ENCODE data around the gene ALDH5A1. TPM values are rescaled to one million over a fixed set of nuclear protein-coding genes. Genes with fewer than 3 reads are reported as not detected.
A peak's percentile ranks its signal among the peaks of the same experiment; 100 is the strongest.

Gene ALDH5A1
- total RNA-seq, 1 experiment from 2014 or later: 11.3 TPM

GRCh38 chr6:24547243-24547642, 52.5 kb downstream of the ALDH5A1 start:
- in situ Hi-C loops (cut with HindIII; ENCODE audit: low pct_unique_long_range_greater_than_20kb, low sequenced_read_pairs): no loop called here
- no peak for DNase-seq (ENCODE audit: low read depth)

- in situ Hi-C loops (cut with HindIII; ENCODE audit: low pct_unique_long_range_greater_than_20kb, low sequenced_read_pairs): no loop called here
- no peak for DNase-seq (ENCODE audit: low read depth)
These were observed 54.4 kb downstream of the ALDH5A1 start for GRCh38 chr6:24549158-24549557.

- in situ Hi-C loops (cut with HindIII; ENCODE audit: low pct_unique_long_range_greater_than_20kb, low sequenced_read_pairs): no loop called here
- no peak for DNase-seq (ENCODE audit: low read depth)
These were observed 55.0 kb downstream of the ALDH5A1 start for GRCh38 chr6:24549674-24550353.

DNA sequence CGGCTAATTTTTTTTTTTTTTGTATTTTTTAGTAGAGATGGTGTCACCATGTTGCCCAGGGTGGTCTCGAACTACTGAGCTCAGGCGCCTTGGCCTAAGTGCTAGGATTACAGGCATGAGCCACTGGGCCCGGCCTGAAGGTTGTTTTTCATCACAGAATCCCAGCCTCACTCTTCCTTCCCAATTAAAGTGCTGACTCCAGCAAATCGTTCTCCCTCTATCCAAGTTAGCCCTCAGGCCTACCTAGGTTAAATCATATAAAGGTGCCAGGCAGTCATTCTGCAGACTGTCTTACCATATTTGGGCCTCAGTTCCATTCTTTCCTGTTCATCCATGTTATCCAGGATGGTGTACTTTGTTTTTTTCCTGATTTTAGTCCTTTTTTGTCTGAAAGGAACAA, 56.4 kb downstream of the ALDH5A1 start:
- in situ Hi-C loops (cut with HindIII; ENCODE audit: low pct_unique_long_range_greater_than_20kb, low sequenced_read_pairs): no loop called here
- no peak for DNase-seq (ENCODE audit: low read depth)

DNA sequence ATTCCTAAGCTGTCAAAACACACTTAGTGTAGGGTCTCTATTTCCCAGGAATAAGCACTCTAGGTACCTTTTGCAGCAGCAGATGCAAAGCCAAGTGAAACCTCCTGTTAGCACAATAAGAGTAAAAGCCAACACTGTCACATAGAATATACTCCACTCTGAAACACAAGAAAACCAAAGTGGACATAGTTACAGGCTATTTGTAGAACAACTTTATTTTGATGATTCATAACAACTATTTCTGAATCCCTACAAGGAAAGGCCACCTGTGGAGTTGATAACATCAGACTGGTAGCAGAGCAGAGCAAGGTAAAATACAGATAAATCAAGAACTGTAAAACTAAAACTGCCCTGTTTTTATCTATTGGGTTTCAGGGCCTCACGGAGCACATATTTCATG, 59.7 kb downstream of the ALDH5A1 start:
- in situ Hi-C loops (cut with HindIII; ENCODE audit: low pct_unique_long_range_greater_than_20kb, low sequenced_read_pairs): no loop called here
- no peak for DNase-seq (ENCODE audit: low read depth)

GRCh38 chr6:24558516-24558915, 63.7 kb downstream of the ALDH5A1 start:
- in situ Hi-C loops (cut with HindIII; ENCODE audit: low pct_unique_long_range_greater_than_20kb, low sequenced_read_pairs): no loop called here
- no peak for DNase-seq (ENCODE audit: low read depth)

- no peak for DNase-seq (ENCODE audit: low read depth)
- in situ Hi-C loops (cut with HindIII; ENCODE audit: low pct_unique_long_range_greater_than_20kb, low sequenced_read_pairs): no loop called here
These were observed 69.3 kb downstream of the ALDH5A1 start for GRCh38 chr6:24564081-24564480.

DNA sequence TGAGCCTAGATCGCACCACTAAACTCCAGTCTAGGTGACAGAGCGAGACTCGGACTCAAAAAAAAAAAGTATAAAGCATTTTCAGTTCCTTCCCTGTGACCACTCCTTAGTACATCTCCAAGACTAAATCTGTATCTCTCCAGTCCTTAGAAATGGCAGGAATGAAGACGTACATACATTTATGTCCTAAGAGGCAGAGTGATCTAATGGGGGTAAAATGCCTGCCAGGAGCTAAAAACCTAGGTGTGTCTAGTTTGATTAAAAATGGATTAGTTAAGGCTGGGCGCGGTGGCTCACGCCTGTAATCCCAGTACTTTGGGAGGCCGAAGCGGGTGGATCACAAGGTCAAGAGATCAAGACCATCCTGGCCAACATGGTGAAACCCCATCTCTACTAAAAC, 70.4 kb downstream of the ALDH5A1 start:
- no peak for DNase-seq (ENCODE audit: low read depth)
- in situ Hi-C loops (cut with HindIII; ENCODE audit: low pct_unique_long_range_greater_than_20kb, low sequenced_read_pairs): no loop called here

DNA sequence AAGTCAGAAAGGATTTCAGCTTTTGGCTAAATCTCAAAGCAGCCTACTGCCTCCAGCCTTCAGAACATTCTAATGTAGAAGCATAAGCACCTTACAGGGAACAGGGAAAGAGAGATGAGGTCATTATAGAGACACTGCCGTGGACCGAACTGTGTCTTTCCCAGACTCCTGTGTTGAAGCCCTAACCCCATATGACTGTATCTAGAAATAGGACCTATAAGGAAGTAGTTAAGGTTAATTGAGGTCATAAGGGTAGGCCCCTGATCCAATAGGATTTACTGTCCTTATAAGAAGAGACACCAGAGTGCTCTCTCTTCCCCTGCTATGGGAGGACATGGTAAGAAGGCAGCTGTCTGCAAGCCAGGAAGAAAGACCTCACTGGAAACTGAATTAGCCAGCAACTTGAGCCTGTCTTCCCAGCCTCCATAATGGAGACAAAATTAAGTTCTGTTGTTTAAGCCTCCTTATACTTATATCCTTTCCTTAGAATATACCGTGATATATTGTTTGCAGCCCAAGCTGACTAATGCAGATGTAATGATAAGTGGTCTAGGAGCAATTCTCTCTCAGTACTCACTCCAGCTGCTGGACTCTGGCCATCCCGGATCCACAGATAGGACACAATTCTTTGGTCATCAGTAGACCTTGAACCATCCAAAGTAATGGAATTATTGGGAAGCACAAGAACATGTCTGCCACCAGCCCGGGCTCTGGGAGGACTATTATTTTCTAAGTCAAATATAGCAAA, 71.4 kb downstream of the ALDH5A1 start:
- in situ Hi-C loops (cut with HindIII; ENCODE audit: low pct_unique_long_range_greater_than_20kb, low sequenced_read_pairs): no loop called here
- no peak for DNase-seq (ENCODE audit: low read depth)

DNA sequence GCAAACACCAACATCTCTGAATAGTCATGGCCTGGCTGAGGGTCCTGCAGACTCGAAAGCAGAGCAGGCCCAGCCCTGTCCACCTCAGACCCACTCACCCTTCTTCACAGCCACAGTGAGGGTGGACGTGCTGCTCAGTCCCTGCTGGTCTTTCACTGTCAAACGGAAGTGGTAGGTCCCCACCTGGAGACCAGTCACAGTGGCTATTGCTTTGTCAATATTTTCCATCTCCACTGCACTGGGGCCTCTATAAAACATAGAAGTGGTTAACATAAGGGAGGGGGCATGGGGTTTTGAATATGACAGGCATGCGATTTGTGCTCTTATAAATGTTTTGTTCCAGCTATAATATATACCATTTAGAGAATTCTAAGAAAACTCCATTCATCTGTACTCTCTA, 73.9 kb downstream of the ALDH5A1 start:
- no peak for DNase-seq (ENCODE audit: low read depth)
- in situ Hi-C loops (cut with HindIII; ENCODE audit: low pct_unique_long_range_greater_than_20kb, low sequenced_read_pairs): no loop called here

DNA sequence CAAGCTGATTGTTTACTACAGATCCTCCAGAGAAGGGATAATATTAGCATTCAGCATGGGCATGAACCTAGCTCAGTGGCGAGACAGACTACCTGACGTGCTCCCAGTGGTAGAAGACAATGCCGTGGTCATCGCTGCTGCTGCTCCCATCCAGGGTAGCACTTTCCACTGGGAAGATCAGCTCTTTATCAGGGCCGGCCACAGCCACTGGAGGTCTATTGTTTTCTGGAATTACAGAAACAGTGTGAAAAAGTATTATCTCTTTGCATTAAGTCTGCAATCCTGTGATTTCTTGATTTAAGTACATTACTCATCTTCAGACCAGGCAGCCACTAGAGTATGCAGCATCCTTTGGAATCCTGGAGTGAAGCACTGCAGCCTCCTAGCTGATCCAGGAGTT, 75.0 kb downstream of the ALDH5A1 start:
- in situ Hi-C loops (cut with HindIII; ENCODE audit: low pct_unique_long_range_greater_than_20kb, low sequenced_read_pairs): no loop called here

GRCh38 chr6:24571361-24571760, 76.6 kb downstream of the ALDH5A1 start:
- in situ Hi-C loops (cut with HindIII; ENCODE audit: low pct_unique_long_range_greater_than_20kb, low sequenced_read_pairs): no loop called here
- DNase-seq (ENCODE audit: low read depth): no peak

More for the DNA sequence above, 75.0 kb downstream of the ALDH5A1 start:
- DNase-seq (ENCODE audit: low read depth): no peak

DNA sequence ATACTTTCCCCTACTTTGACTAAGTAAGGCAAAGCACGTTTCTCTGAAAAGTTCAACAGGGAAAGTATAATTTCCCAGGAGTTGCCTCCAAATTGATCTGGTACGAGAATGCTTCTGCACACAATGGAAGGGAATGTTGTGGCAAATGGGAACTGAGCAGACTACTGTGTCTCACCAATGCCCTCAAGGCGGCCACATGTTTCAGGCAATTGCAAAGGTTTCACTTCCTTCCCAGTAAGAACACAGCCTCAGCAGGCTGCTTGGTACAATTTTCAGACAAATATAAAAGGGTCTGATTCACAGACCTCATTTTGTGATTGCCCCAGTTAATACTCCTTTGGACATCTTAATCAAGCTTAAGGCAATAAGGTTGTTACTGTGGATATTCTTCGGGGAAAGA, 80.0 kb downstream of the ALDH5A1 start:
- in situ Hi-C loops (cut with HindIII; ENCODE audit: low pct_unique_long_range_greater_than_20kb, low sequenced_read_pairs): no loop called here

GRCh38 chr6:24576447-24576846, 81.7 kb downstream of the ALDH5A1 start:
- in situ Hi-C loops (cut with HindIII; ENCODE audit: low pct_unique_long_range_greater_than_20kb, low sequenced_read_pairs): no loop called here
- no peak for DNase-seq (ENCODE audit: low read depth)

More for the DNA sequence above, 80.0 kb downstream of the ALDH5A1 start:
- no peak for DNase-seq (ENCODE audit: low read depth)

DNA sequence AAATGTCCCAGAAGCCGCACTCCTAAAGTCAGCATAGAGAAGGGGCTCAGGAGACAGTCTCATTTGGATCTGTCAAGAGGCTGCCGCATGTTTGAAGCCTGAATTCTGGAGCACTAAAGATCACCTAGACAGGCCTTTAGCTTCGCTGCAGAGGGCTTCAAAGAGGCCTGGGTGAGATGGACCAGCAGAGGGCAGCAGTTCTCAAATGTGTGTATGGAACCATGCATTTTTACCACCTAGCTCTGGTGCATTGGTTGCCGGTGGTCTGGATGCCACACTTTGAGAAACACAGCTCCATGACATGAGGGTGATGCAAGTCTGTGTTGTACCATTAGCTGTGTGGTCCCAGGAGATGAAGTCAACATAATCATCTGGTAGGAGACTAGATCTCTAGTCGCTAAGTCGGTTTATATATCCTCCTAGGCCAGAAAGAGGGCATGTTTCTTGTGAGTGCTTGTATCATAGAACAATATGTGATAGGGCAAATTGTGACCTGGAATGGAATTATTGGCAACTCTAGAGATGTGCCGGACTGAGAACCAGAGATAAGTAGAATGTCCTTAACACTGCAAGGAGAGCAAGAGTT, 86.4 kb downstream of the ALDH5A1 start:
- in situ Hi-C loops (cut with HindIII; ENCODE audit: low pct_unique_long_range_greater_than_20kb, low sequenced_read_pairs): no loop called here
- peak; percentile 46 for DNase-seq (ENCODE audit: low read depth)

GRCh38 chr6:24583463-24584381, 89.0 kb downstream of the ALDH5A1 start:
- DNase-seq (ENCODE audit: low read depth): peak; percentile 60
- in situ Hi-C loops (cut with HindIII; ENCODE audit: low pct_unique_long_range_greater_than_20kb, low sequenced_read_pairs): no loop called here

- DNase-seq (ENCODE audit: low read depth): no peak
- in situ Hi-C loops (cut with HindIII; ENCODE audit: low pct_unique_long_range_greater_than_20kb, low sequenced_read_pairs): no loop called here
These were observed 89.6 kb downstream of the ALDH5A1 start for GRCh38 chr6:24584382-24584720.

All from Caki2 (cell line).